HCT116 (cell line): ENCODE measurements around the gene GNPDA2. TPM values are rescaled to one million over a fixed set of nuclear protein-coding genes. Genes with fewer than 3 reads are reported as not detected.

Experiments
- ATAC-seq: fragments of 200-7000 bp; cut with Tn5 transposase; 2 replicates; pipeline ENCODE4 v1.9.1; 2020; ENCODE audit warnings: mild to moderate bottlenecking, moderate library complexity
- BruUV-seq: library from RNA; stranded (reverse); fragments of 400-500 nt; replicated peaks from 2 replicates; lab custom pipeline; 2021; lab: Mats Ljungman, UMichigan
- CTCF ChIA-PET: fragments of 300-600 bp; sonication (Branson Sonifier 250); formaldehyde crosslinking; loops from one replicate; lab custom pipeline; 2021; ENCODE audit warnings: antibody characterized with exemption; lab: Charles Lee
- POLR2A ChIA-PET: fragments of 300-600, 350-600 bp; sonication (Branson Sonifier 250); formaldehyde crosslinking; loops from one replicate; lab custom pipeline; 2021; ENCODE audit warnings: antibody characterized with exemption; lab: Charles Lee
- RAD21 ChIA-PET, 2 experiments: fragments of 300-600 bp; sonication (Branson Sonifier 250); formaldehyde crosslinking; loops; one replicate each; lab custom pipeline; 2023; ENCODE audit warnings: low total read pairs in 2 of 2; ENCODE audit not compliant: uncharacterized antibody in 2 of 2, unreplicated experiment in 2 of 2, low non-redundant PET in 1 of 2; lab: Charles Lee
- DNase-seq: peaks from one replicate; pipeline ENCODE4 v3.0.0-alpha.2; 2010; ENCODE audit warnings: low read depth, low spot score
- H2AFZ ChIP-seq: fragments of 200-600 bp; shearing (Covaris generic), sonication (generic); 2 replicates; pipeline ENCODE4 v1.6.1; 2017; ENCODE audit warnings: low read depth, mixed run types, mixed read lengths, antibody characterized with exemption, low read length; ENCODE audit not compliant: poor library complexity, severe bottlenecking
- H3K27ac ChIP-seq: 2 replicates; pipeline ENCODE4 v1.5.1; 2012; ENCODE audit warnings: low read depth, low read length
- H3K27me3 ChIP-seq: fragments of 200-600 bp; sonication (generic); 2 replicates; pipeline ENCODE4 v1.6.1; 2016; ENCODE audit warnings: mixed run types, low read length, mixed read lengths; ENCODE audit not compliant: insufficient read depth
- H3K36me3 ChIP-seq, 2 experiments: fragments of 200-500 bp in 1 of 2; fragments of 200-600 bp in 1 of 2; sonication (Bioruptor generic) in 1 of 2; sonication (generic) in 1 of 2; 2 replicates each; pipeline versions ENCODE4 v1.5.1 to v1.6.1; 2014 to 2016; ENCODE audit warnings: low read length in 2 of 2, inconsistent platforms in 1 of 2, mixed read lengths in 1 of 2, mixed run types in 1 of 2; ENCODE audit not compliant: insufficient read depth in 2 of 2, control insufficient read depth in 1 of 2
- H3K4me1 ChIP-seq, 2 experiments: fragments of 200-600 bp in 1 of 2; sonication (generic) in 1 of 2; 2 replicates each; pipeline versions ENCODE4 v1.5.1 to v1.6.1; 2012 to 2017; ENCODE audit warnings: low read length in 2 of 2, inconsistent platforms in 1 of 2, mild to moderate bottlenecking in 1 of 2, mixed read lengths in 1 of 2, mixed run types in 1 of 2, moderate library complexity in 1 of 2; ENCODE audit not compliant: insufficient read depth in 2 of 2, control insufficient read depth in 1 of 2
- H3K4me2 ChIP-seq: fragments of 200-600 bp; sonication (generic); 2 replicates; pipeline ENCODE4 v1.6.1; 2017; ENCODE audit warnings: mixed run types, low read length, mixed read lengths
- H3K4me3 ChIP-seq, 2 experiments: fragments of 200-600 bp in 1 of 2; sonication (generic) in 1 of 2; replicated peaks in 1 of 2; 2 replicates each; pipeline ENCODE4 v1.5.1; 2011 to 2016; ENCODE audit warnings: low read length in 2 of 2, control low read depth in 1 of 2, low read depth in 1 of 2, mild to moderate bottlenecking in 1 of 2, mixed read lengths in 1 of 2, mixed run types in 1 of 2
- H3K79me2 ChIP-seq: fragments of 200-600 bp; sonication (generic); 2 replicates; pipeline ENCODE4 v1.6.1; 2017; ENCODE audit warnings: mild to moderate bottlenecking, mixed run types, low read length, moderate library complexity, mixed read lengths; ENCODE audit not compliant: insufficient read depth
- H3K9ac ChIP-seq: fragments of 200-600 bp; sonication (generic); 2 replicates; pipeline ENCODE4 v1.6.1; 2016; ENCODE audit warnings: low read length, mixed read lengths
- H3K9me2 ChIP-seq: fragments of 200-600 bp; sonication (generic), shearing (Covaris generic); 2 replicates; pipeline ENCODE4 v1.6.1; 2017; ENCODE audit warnings: mixed run types, mild to moderate bottlenecking, moderate library complexity; ENCODE audit not compliant: insufficient read depth
- H3K9me3 ChIP-seq, 2 experiments: fragments of 200-500 bp in 1 of 2; fragments of 200-600 bp in 1 of 2; sonication (Bioruptor generic) in 1 of 2; sonication (generic) in 1 of 2; 2 replicates each; pipeline ENCODE4 v1.6.1; 2014 to 2017; ENCODE audit warnings: low read length in 2 of 2, mixed read lengths in 2 of 2, inconsistent platforms in 1 of 2, low read depth in 1 of 2, mild to moderate bottlenecking in 1 of 2, mixed run types in 1 of 2, moderate library complexity in 1 of 2; ENCODE audit not compliant: control insufficient read depth in 1 of 2, insufficient read depth in 1 of 2
- H4K20me1 ChIP-seq: fragments of 200-600 bp; sonication (generic), shearing (Covaris generic); 2 replicates; pipeline ENCODE4 v1.6.1; 2017; ENCODE audit warnings: mixed run types, mild to moderate bottlenecking, moderate library complexity; ENCODE audit not compliant: insufficient read depth
- CBX3 ChIP-seq: IDR thresholded peaks from 2 replicates; pipeline ENCODE4 v1.6.1; 2012; ENCODE audit warnings: low read depth
- CEBPB ChIP-seq: IDR thresholded peaks from 2 replicates; pipeline ENCODE4 v1.6.1; 2012; ENCODE audit warnings: low read depth
- CTCF ChIP-seq, 3 experiments: fragments of 200-600 bp in 1 of 3; sonication (generic) in 1 of 3; IDR thresholded peaks in 2 of 3; conservative IDR thresholded peaks in 1 of 3; 2 replicates each; pipeline ENCODE4 v1.5.1; 2012 to 2017; ENCODE audit warnings: low read depth in 2 of 3, low read length in 2 of 3, antibody characterized with exemption in 1 of 3, borderline replicate concordance in 1 of 3, control low read depth in 1 of 3, mild to moderate bottlenecking in 1 of 3, mixed read lengths in 1 of 3, mixed run types in 1 of 3, moderate library complexity in 1 of 3; ENCODE audit not compliant: insufficient read depth in 1 of 3
- POLR2AphosphoS5 ChIP-seq: IDR thresholded peaks from 2 replicates; pipeline ENCODE4 v1.6.1; 2011; ENCODE audit warnings: mild to moderate bottlenecking, low read depth, low read length, moderate library complexity
- REST ChIP-seq: IDR thresholded peaks from 2 replicates; pipeline ENCODE4 v1.6.1; 2012; ENCODE audit warnings: low read depth
- TCF7L2 ChIP-seq: IDR thresholded peaks from 2 replicates; pipeline ENCODE4 v1.7.0; 2011; ENCODE audit warnings: borderline replicate concordance, inconsistent platforms; ENCODE audit not compliant: insufficient read depth, insufficient read length; ENCODE audit errors: extremely low read depth
- YY1 ChIP-seq: IDR thresholded peaks from 2 replicates; pipeline ENCODE4 v1.6.1; 2011; ENCODE audit warnings: low read length, low read depth, moderate library complexity, mild to moderate bottlenecking; ENCODE audit not compliant: insufficient replicate concordance; ENCODE audit errors: extremely low read depth
- ZFX ChIP-seq: fragments of 450-650 bp; IDR thresholded peaks from 2 replicates; pipeline ENCODE4 v1.6.1; 2017
- ZNF274 ChIP-seq: fragments of 200-500 bp; sonication (Bioruptor generic); IDR thresholded peaks from 2 replicates; pipeline ENCODE4 v1.6.1; 2014; ENCODE audit warnings: mild to moderate bottlenecking, low read depth, low read length, inconsistent platforms
- intact Hi-C: fragments of 100-400 bp; cut with micrococcal nuclease; formaldehyde crosslinking; loops from 2 replicates; pipeline ENCODE4 v1.10.0; 2022
- total RNA-seq: library from RNA; stranded (reverse); gene quantifications from one replicate; pipeline ENCODE4 v1.2.1, GENCODE V29; 2021; ENCODE audit not compliant: unreplicated experiment

GNPDA2 gene
- total RNA-seq, 1 experiment from 2014 or later: 15.8 TPM

- H3K79me2 ChIP-seq: no peaks in the 10 kb centered on the region
- H3K4me3 ChIP-seq: no peak overlapping the region
- no peak for TF ChIP-seq YY1
- no peak for TF ChIP-seq CTCF (IDR thresholded peaks at IDR 0.05 in 2 of 3, conservative IDR thresholded peaks at IDR 0.05 in 1 of 3; ENCODE audit: borderline replicate concordance in 1 of 3, insufficient read depth in 1 of 3, low read depth in 2 of 3, low read length in 2 of 3)
- no peak for TF ChIP-seq TCF7L2
- TF ChIP-seq CBX3: no peak
- no peak for TF ChIP-seq ZNF274
- TF ChIP-seq POLR2AphosphoS5: no peak
- TF ChIP-seq REST: no peak
- TF ChIP-seq CEBPB: no peak
- no peak for TF ChIP-seq ZFX
- no peaks in the 10 kb centered on the region for H3K9me2 ChIP-seq
- ATAC-seq (no peak), DNase-seq (no peak)
- H3K9ac ChIP-seq: no peak overlapping the region
- H4K20me1 ChIP-seq: no peaks in the 10 kb centered on the region
- H3K27ac ChIP-seq: no peak overlapping the region
- no peaks in the 10 kb centered on the region for H3K9me3 ChIP-seq
- H3K36me3 ChIP-seq: no peaks in the 10 kb centered on the region
- no TSS peak for BruUV-seq
- H3K4me1 ChIP-seq: no peaks in the 10 kb centered on the region
- no peak overlapping the region for H2AFZ ChIP-seq
- H3K4me2 ChIP-seq: no peak overlapping the region
- intact Hi-C loops: no loop called here
- ChIA-PET CTCF (no interaction called here), POLR2A (no interaction called here), RAD21 (no interaction called here)
- no peaks in the 10 kb centered on the region; the same call in 1 of the 2 replicates for H3K27me3 ChIP-seq
These were observed 54.7 kb downstream of the GNPDA2 start for GRCh38 chr4:44671636-44672035.
